H1 (cell line): ENCODE results near the gene RFX3. TPM values are rescaled to one million over a fixed set of nuclear protein-coding genes. Genes with fewer than 3 reads are reported as not detected.

Experiments
- CTCF ChIA-PET: fragments of 300-600 bp; sonication (Branson Sonifier 250); formaldehyde crosslinking; loops from one replicate; lab custom pipeline; 2021; ENCODE audit not compliant: partially characterized antibody; lab: Charles Lee
- POLR2A ChIA-PET: fragments of 300-600 bp; sonication (Branson Sonifier 250); formaldehyde crosslinking; loops from one replicate; lab custom pipeline; 2021; ENCODE audit warnings: inconsistent platforms; ENCODE audit not compliant: partially characterized antibody; lab: Charles Lee
- DNase-seq, 2 experiments: peaks; one replicate each; pipeline versions ENCODE4 v3.0.0 to v3.0.0-alpha.2; 2010 to 2022; ENCODE audit warnings: low spot score in 2 of 2, low read depth in 1 of 2, mixed read lengths in 1 of 2
- FAIRE-seq: peaks from 2 replicates; lab custom pipeline; 2011; peaks lifted over from hg19 to GRCh38; lab: Jason Lieb, UNC
- H2AFZ ChIP-seq: 2 replicates; pipeline ENCODE4 v1.8.1; 2012; ENCODE audit warnings: low read length, inconsistent platforms
- H2AK5ac ChIP-seq: 2 replicates; pipeline ENCODE4 v1.6.1; 2013; ENCODE audit warnings: low read depth, low read length
- H2BK120ac ChIP-seq: replicated peaks from 2 replicates; pipeline ENCODE3; 2013; ENCODE audit warnings: low read depth, low read length, inconsistent platforms
- H2BK12ac ChIP-seq: 2 replicates; pipeline ENCODE4 v1.6.1; 2013; ENCODE audit warnings: low read depth, low read length
- H2BK15ac ChIP-seq: 2 replicates; pipeline ENCODE4 v1.6.1; 2013; ENCODE audit warnings: low read length
- H2BK20ac ChIP-seq: 2 replicates; pipeline ENCODE4 v1.6.1; 2013; ENCODE audit warnings: low read length
- H2BK5ac ChIP-seq: 2 replicates; pipeline ENCODE4 v1.6.1; 2013; ENCODE audit warnings: low read depth, low read length
- H3K14ac ChIP-seq: 2 replicates; pipeline ENCODE4 v1.6.1; 2013; ENCODE audit warnings: inconsistent platforms; ENCODE audit not compliant: insufficient read length
- H3K18ac ChIP-seq: 2 replicates; pipeline ENCODE4 v1.6.1; 2013; ENCODE audit warnings: low read length; ENCODE audit errors: extremely low read depth
- H3K23ac ChIP-seq: 2 replicates; pipeline ENCODE4 v1.6.1; 2013; ENCODE audit warnings: inconsistent platforms; ENCODE audit not compliant: insufficient read length
- H3K23me2 ChIP-seq: 2 replicates; pipeline ENCODE4 v1.6.1; 2013; ENCODE audit warnings: low read depth, low read length
- H3K27ac ChIP-seq: 2 replicates; pipeline ENCODE4 v1.6.1; 2011; ENCODE audit warnings: low read depth, low read length, inconsistent platforms
- H3K27me3 ChIP-seq, 4 experiments: replicated peaks in 1 of 4; 1 replicate in 1 of 4; 2 replicates in 3 of 4; pipeline versions ENCODE4 v1.6.1 to v1.8.1; 2011 to 2013; ENCODE audit warnings: low read length in 3 of 4, mild to moderate bottlenecking in 3 of 4, inconsistent platforms in 2 of 4, mixed read lengths in 2 of 4, moderate library complexity in 1 of 4; ENCODE audit not compliant: control insufficient read depth in 3 of 4, insufficient read depth in 3 of 4; ENCODE audit errors: extremely low read depth in 1 of 4
- H3K36me3 ChIP-seq, 4 experiments: 2 replicates each; pipeline versions ENCODE4 v1.6.1 to v1.8.1; 2011 to 2013; ENCODE audit warnings: mild to moderate bottlenecking in 4 of 4, low read length in 3 of 4, moderate library complexity in 2 of 4, control low read depth in 1 of 4, inconsistent platforms in 1 of 4; ENCODE audit not compliant: insufficient read depth in 4 of 4, control insufficient read depth in 2 of 4
- H3K4ac ChIP-seq: replicated peaks from 2 replicates; pipeline ENCODE3; 2013; ENCODE audit warnings: low read length, low read depth, mixed read lengths, inconsistent platforms; ENCODE audit not compliant: insufficient read length
- H3K4me1 ChIP-seq, 4 experiments: replicated peaks in 1 of 4; 1 replicate in 1 of 4; 2 replicates in 3 of 4; pipeline versions ENCODE4 v1.6.1 to v1.8.1; 2011 to 2013; ENCODE audit warnings: low read length in 3 of 4, inconsistent platforms in 2 of 4, mixed read lengths in 1 of 4; ENCODE audit not compliant: insufficient read depth in 4 of 4, control insufficient read depth in 3 of 4
- H3K4me2 ChIP-seq, 2 experiments: 2 replicates each; pipeline versions ENCODE4 v1.6.1 to v1.8.1; 2011 to 2013; ENCODE audit warnings: low read depth in 2 of 2, low read length in 2 of 2, control low read depth in 1 of 2, inconsistent platforms in 1 of 2, mild to moderate bottlenecking in 1 of 2; ENCODE audit not compliant: insufficient read depth in 1 of 2
- H3K4me3 ChIP-seq, 4 experiments: fragments of 200-600, 300-600 bp in 1 of 4; sonication (generic), shearing (Covaris generic), sonication (Bioruptor Twin) in 1 of 4; 2 replicates each; pipeline versions ENCODE4 v1.5.1 to v1.8.1; 2011 to 2016; ENCODE audit warnings: low read length in 4 of 4, low read depth in 3 of 4, control low read depth in 2 of 4, inconsistent platforms in 2 of 4, mild to moderate bottlenecking in 2 of 4, mixed read lengths in 1 of 4, moderate library complexity in 1 of 4; ENCODE audit not compliant: insufficient read depth in 2 of 4; ENCODE audit errors: extremely low read depth in 1 of 4
- H3K56ac ChIP-seq: replicated peaks from 2 replicates; pipeline ENCODE3; 2013; ENCODE audit warnings: low read depth, mild to moderate bottlenecking, mixed read lengths, low read length, inconsistent platforms; ENCODE audit not compliant: insufficient read length
- H3K79me1 ChIP-seq: 2 replicates; pipeline ENCODE4 v1.6.1; 2013; ENCODE audit warnings: low read depth, low read length, control low read depth
- H3K79me2 ChIP-seq, 2 experiments: 2 replicates each; pipeline versions ENCODE4 v1.6.1 to v1.8.1; 2012 to 2013; ENCODE audit warnings: low read length in 2 of 2, mild to moderate bottlenecking in 2 of 2, inconsistent platforms in 1 of 2; ENCODE audit not compliant: insufficient read depth in 2 of 2, control insufficient read depth in 1 of 2
- H3K9ac ChIP-seq, 4 experiments: replicated peaks in 1 of 4; 1 replicate in 1 of 4; 2 replicates in 3 of 4; pipeline versions ENCODE4 v1.6.1 to v1.8.1; 2011 to 2013; ENCODE audit warnings: low read depth in 3 of 4, low read length in 3 of 4, control low read depth in 2 of 4, mild to moderate bottlenecking in 2 of 4, moderate library complexity in 2 of 4, inconsistent platforms in 1 of 4; ENCODE audit errors: extremely low read depth in 1 of 4
- H3K9me3 ChIP-seq, 2 experiments: 2 replicates each; pipeline versions ENCODE4 v1.6.1 to v1.8.1; 2012 to 2013; ENCODE audit warnings: mild to moderate bottlenecking in 2 of 2, moderate library complexity in 2 of 2, control low read depth in 1 of 2, inconsistent platforms in 1 of 2, low read depth in 1 of 2, low read length in 1 of 2, mixed read lengths in 1 of 2; ENCODE audit not compliant: insufficient read depth in 2 of 2
- H4K20me1 ChIP-seq, 2 experiments: replicated peaks in 1 of 2; 2 replicates each; pipeline versions ENCODE3 to v1.8.1; 2011 to 2013; ENCODE audit warnings: inconsistent platforms in 2 of 2, low read length in 2 of 2, mild to moderate bottlenecking in 1 of 2; ENCODE audit not compliant: insufficient read depth in 2 of 2, control insufficient read depth in 1 of 2
- H4K5ac ChIP-seq: 2 replicates; pipeline ENCODE4 v1.6.1; 2013; ENCODE audit warnings: low read length, low read depth, mixed read lengths, inconsistent platforms; ENCODE audit not compliant: insufficient read length
- H4K8ac ChIP-seq: 2 replicates; pipeline ENCODE4 v1.8.0; 2013; ENCODE audit warnings: mild to moderate bottlenecking, moderate library complexity, low read length, inconsistent platforms; ENCODE audit not compliant: insufficient read depth; ENCODE audit errors: extremely low read depth
- H4K91ac ChIP-seq: replicated peaks from 2 replicates; pipeline ENCODE3; 2013; ENCODE audit warnings: low read length, mixed read lengths, inconsistent platforms; ENCODE audit not compliant: insufficient read length
- ATF2 ChIP-seq: IDR thresholded peaks from 2 replicates; pipeline ENCODE4 v1.6.1; 2012; ENCODE audit warnings: low read length, inconsistent platforms
- ATF3 ChIP-seq: IDR thresholded peaks from 2 replicates; pipeline ENCODE4 v1.6.1; 2011; ENCODE audit warnings: low read depth, mild to moderate bottlenecking, low read length; ENCODE audit not compliant: insufficient read depth
- CTBP2 ChIP-seq: IDR thresholded peaks from 2 replicates; pipeline ENCODE4 v1.7.0; 2011; ENCODE audit warnings: borderline replicate concordance, mild to moderate bottlenecking, moderate library complexity, mixed read lengths, low read length; ENCODE audit not compliant: insufficient read depth, insufficient read length
- E2F6 ChIP-seq: IDR thresholded peaks from 2 replicates; pipeline ENCODE4 v1.6.1; 2012; ENCODE audit warnings: inconsistent platforms
- GTF2F1 ChIP-seq: IDR thresholded peaks from 2 replicates; pipeline ENCODE4 v1.6.1; 2012; ENCODE audit warnings: low read depth, low read length, improper control_type of control experiment, borderline replicate concordance
- KDM4A ChIP-seq: IDR thresholded peaks from one replicate; pipeline ENCODE4 v1.7.1; 2012; ENCODE audit warnings: low read depth, mild to moderate bottlenecking, moderate library complexity, low read length, inconsistent platforms; ENCODE audit not compliant: severe bottlenecking
- NRF1 ChIP-seq: IDR thresholded peaks from 2 replicates; pipeline ENCODE4 v1.6.1; 2011; ENCODE audit warnings: mild to moderate bottlenecking, low read depth, low read length, improper control_type of control experiment
- TCF12 ChIP-seq: IDR thresholded peaks from 2 replicates; pipeline ENCODE4 v1.6.1; 2011; ENCODE audit warnings: low read depth, mild to moderate bottlenecking, low read length
- USF2 ChIP-seq: IDR thresholded peaks from 2 replicates; pipeline ENCODE4 v1.6.1; 2011; ENCODE audit warnings: low read length, improper control_type of control experiment
- WGBS, 2 experiments: shearing (Covaris generic) in 1 of 2; methylation state at CpG; one replicate each; pipeline versions ENCODE4 v1.1.6 to v1.1.7; 2013 to 2015; ENCODE audit warnings: low lambda C conversion rate in 2 of 2, mixed read lengths in 2 of 2, inconsistent platforms in 1 of 2, low coverage in 1 of 2, missing lambda C conversion rate in 1 of 2; ENCODE audit not compliant: insufficient replicate concordance in 2 of 2, insufficient coverage in 1 of 2, insufficient read length in 1 of 2; ENCODE audit errors: extremely low coverage in 1 of 2, missing lambda C conversion rate in 1 of 2; 5-methylcytosine and 5-hydroxymethylcytosine counted together
- polyA plus RNA-seq, 7 experiments: library from polyadenylated mRNA; depleted of rRNA in 3 of 7; stranded (reverse) in 5 of 7; unstranded in 2 of 7; fragments of >200 nt in 5 of 7; fragments of 200-250 nt in 2 of 7; gene quantifications; 1 replicate in 5 of 7; 2 replicates in 1 of 7; 4 replicates in 1 of 7; pipeline versions ENCODE4 v1.2.1 to v1.2.3, GENCODE V29; 2011 to 2013; ENCODE audit warnings: missing spikeins in 2 of 7, mixed read lengths in 2 of 7
- total RNA-seq: library from RNA; stranded (reverse); fragmentation: NEBNext Ultra II Directional; extraction: Animal tissue kit (Norgen Biotek cat#: 25700); gene quantifications from 2 replicates; pipeline ENCODE4 v1.2.1, GENCODE V29; 2021

RFX3 gene
- total and polyA plus RNA-seq, 2 of the 8 experiments (the other 6 are each of a cell fraction or from before 2014, with no cell fraction given) = 4.9 to 22.6 TPM

GRCh38 chr9:3409453-3409852 is 116.3 kb downstream of the RFX3 start:
- Histone ChIP-seq H2BK20ac (no peak overlapping the region), H4K91ac (no peak overlapping the region), H2AFZ (no peak overlapping the region), H4K5ac (no peak overlapping the region), H2BK12ac (no peak overlapping the region), H3K9ac (no peak overlapping the region), H4K8ac (no peak overlapping the region), H2BK15ac (no peak overlapping the region), H2BK5ac (no peak overlapping the region), H3K9me3 (no peaks in the 10 kb centered on the region), H3K36me3 (no peaks in the 10 kb centered on the region), H3K56ac (no peak overlapping the region), H3K27me3 (no peaks in the 10 kb centered on the region), H3K79me2 (no peaks in the 10 kb centered on the region), H3K27ac (no peak overlapping the region), H4K20me1 (peaks cover 2% of the 10 kb centered on the region in 2 experiments), H3K4me3 (no peak overlapping the region), H3K79me1 (no peaks in the 10 kb centered on the region; the same call in 1 of the 2 replicates), H2AK5ac (no peak overlapping the region), H3K18ac (no peak overlapping the region), H3K4ac (no peak overlapping the region), H3K14ac (no peak overlapping the region), H3K4me1 (no peaks in the 10 kb centered on the region), H3K4me2 (no peak overlapping the region), H2BK120ac (no peak overlapping the region), H3K23ac (no peak overlapping the region), H3K23me2 (no peaks in the 10 kb centered on the region)
- FAIRE-seq (no peak), DNase-seq (no peak)
- POLR2A ChIA-PET = interaction anchor here (0.6 to 1.7 kb wide), 2 partner anchors 9 to 14 kb away, joined by 3 to 4 read pairs; no protein-coding TSS in a partner anchor
- CTCF ChIA-PET = interaction anchor here (0.6 to 1.0 kb wide), 3 partner anchors 65 to 227 kb away, joined by 3 read pairs; no protein-coding TSS in a partner anchor
- WGBS, 2 experiments = 96% methylated on average over 1 of the region's 1 CpG; no CpG with 5 or more reads in 1 of the 2 experiments
- TF ChIP-seq NRF1 (no peak), USF2 (no peak), GTF2F1 (no peak), KDM4A (no peak), CTBP2 (no peak), TCF12 (no peak), ATF2 (no peak), E2F6 (no peak), ATF3 (no peak)
